MM.1S (cell line): ENCODE data around the gene PDGFA.

Source experiments
- DNase-seq: peaks from one replicate; pipeline ENCODE4 v3.0.0-alpha.2; 2015
- H2AFZ ChIP-seq: fragments of 300-600 bp; sonication (generic); 2 replicates; pipeline ENCODE4 v1.6.0; 2016; ENCODE audit warnings: antibody characterized with exemption, low read length
- H3F3A ChIP-seq: fragments of 300-600 bp; sonication (generic); 2 replicates; pipeline ENCODE4 v1.6.1; 2016; ENCODE audit warnings: mild to moderate bottlenecking, antibody characterized with exemption, low read length, moderate library complexity, mixed read lengths; ENCODE audit not compliant: insufficient read depth
- H3K27ac ChIP-seq: fragments of 300-600 bp; sonication (generic); 2 replicates; pipeline ENCODE4 v1.5.1; 2016; ENCODE audit warnings: mild to moderate bottlenecking, low read length
- H3K27me3 ChIP-seq: fragments of 300-600 bp; sonication (generic); replicated peaks from 2 replicates; pipeline ENCODE4 v1.6.0; 2016; ENCODE audit warnings: low read length; ENCODE audit not compliant: insufficient read depth
- H3K36me3 ChIP-seq: fragments of 300-600 bp; sonication (generic); replicated peaks from 2 replicates; pipeline ENCODE4 v1.6.1; 2016; ENCODE audit warnings: mild to moderate bottlenecking, low read length, mixed read lengths; ENCODE audit not compliant: insufficient read depth
- H3K4me1 ChIP-seq: fragments of 300-600 bp; sonication (generic); 2 replicates; pipeline ENCODE4 v1.6.1; 2016; ENCODE audit warnings: low read length, mixed read lengths
- H3K4me2 ChIP-seq: fragments of 300-600 bp; sonication (generic); 2 replicates; pipeline ENCODE4 v1.6.0; 2016; ENCODE audit warnings: low read depth, low read length
- H3K4me3 ChIP-seq: fragments of 300-600 bp; sonication (generic); 2 replicates; pipeline ENCODE4 v1.5.1; 2016; ENCODE audit warnings: low read length, mixed read lengths
- H3K79me2 ChIP-seq: fragments of 300-600 bp; sonication (generic); 2 replicates; pipeline ENCODE4 v1.6.1; 2016; ENCODE audit warnings: mixed run types, low read length, mixed read lengths
- H3K9ac ChIP-seq: fragments of 300-600 bp; sonication (generic); 2 replicates; pipeline ENCODE4 v1.6.1; 2016; ENCODE audit warnings: low read length, mixed read lengths
- H3K9me2 ChIP-seq: fragments of 300-600 bp; sonication (generic); replicated peaks from 2 replicates; pipeline ENCODE4 v1.6.1; 2016; ENCODE audit warnings: mild to moderate bottlenecking, low read length, mixed read lengths; ENCODE audit not compliant: insufficient read depth
- H3K9me3 ChIP-seq: fragments of 300-600 bp; sonication (generic); replicated peaks from 2 replicates; pipeline ENCODE4 v1.6.1; 2016; ENCODE audit warnings: mild to moderate bottlenecking, low read length, mixed read lengths; ENCODE audit not compliant: insufficient read depth
- H4K20me1 ChIP-seq: fragments of 300-600 bp; sonication (generic); 2 replicates; pipeline ENCODE4 v1.6.1; 2016; ENCODE audit warnings: mild to moderate bottlenecking, low read length, moderate library complexity, mixed read lengths; ENCODE audit not compliant: insufficient read depth
- EZH2 ChIP-seq: fragments of 300-600 bp; sonication (generic); optimal IDR thresholded peaks from 2 replicates; pipeline ENCODE3; 2017; ENCODE audit warnings: low read depth, mild to moderate bottlenecking, antibody characterized with exemption, low read length, mixed read lengths
- EZH2phosphoT487 ChIP-seq: fragments of 300-600 bp; sonication (generic); IDR thresholded peaks from 2 replicates; pipeline ENCODE4 v1.6.1; 2018; ENCODE audit warnings: antibody characterized with exemption, low read length
- TF ChIP-seq, protein P1 (sequence below): fragments of 300-600 bp; sonication (generic); IDR thresholded peaks from 2 replicates; pipeline ENCODE4 v1.5.1; 2016; ENCODE audit warnings: antibody characterized with exemption, low read length, mixed read lengths

The PDGFA gene

GRCh38 chr7:477626-478220 is 41.9 kb downstream of the PDGFA start:
- Histone ChIP-seq H3K36me3 (no peaks in the 10 kb centered on the region), H3F3A (no peaks in the 10 kb centered on the region), H3K9me2 (no peaks in the 10 kb centered on the region), H3K4me3 (no peak overlapping the region), H3K9me3 (no peaks in the 10 kb centered on the region), H3K27me3 (no peaks in the 10 kb centered on the region), H3K79me2 (no peaks in the 10 kb centered on the region), H2AFZ (no peak overlapping the region), H4K20me1 (no peaks in the 10 kb centered on the region), H3K9ac (no peak overlapping the region), H3K4me1 (no peaks in the 10 kb centered on the region), H3K4me2 (no peak overlapping the region), H3K27ac (no peak overlapping the region)
- TF ChIP-seq, protein P1, sequence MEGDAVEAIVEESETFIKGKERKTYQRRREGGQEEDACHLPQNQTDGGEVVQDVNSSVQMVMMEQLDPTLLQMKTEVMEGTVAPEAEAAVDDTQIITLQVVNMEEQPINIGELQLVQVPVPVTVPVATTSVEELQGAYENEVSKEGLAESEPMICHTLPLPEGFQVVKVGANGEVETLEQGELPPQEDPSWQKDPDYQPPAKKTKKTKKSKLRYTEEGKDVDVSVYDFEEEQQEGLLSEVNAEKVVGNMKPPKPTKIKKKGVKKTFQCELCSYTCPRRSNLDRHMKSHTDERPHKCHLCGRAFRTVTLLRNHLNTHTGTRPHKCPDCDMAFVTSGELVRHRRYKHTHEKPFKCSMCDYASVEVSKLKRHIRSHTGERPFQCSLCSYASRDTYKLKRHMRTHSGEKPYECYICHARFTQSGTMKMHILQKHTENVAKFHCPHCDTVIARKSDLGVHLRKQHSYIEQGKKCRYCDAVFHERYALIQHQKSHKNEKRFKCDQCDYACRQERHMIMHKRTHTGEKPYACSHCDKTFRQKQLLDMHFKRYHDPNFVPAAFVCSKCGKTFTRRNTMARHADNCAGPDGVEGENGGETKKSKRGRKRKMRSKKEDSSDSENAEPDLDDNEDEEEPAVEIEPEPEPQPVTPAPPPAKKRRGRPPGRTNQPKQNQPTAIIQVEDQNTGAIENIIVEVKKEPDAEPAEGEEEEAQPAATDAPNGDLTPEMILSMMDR, result no peak
- TF ChIP-seq EZH2phosphoT487, result no peak
- TF ChIP-seq EZH2, result no peak
- no peak for DNase-seq

DNA sequence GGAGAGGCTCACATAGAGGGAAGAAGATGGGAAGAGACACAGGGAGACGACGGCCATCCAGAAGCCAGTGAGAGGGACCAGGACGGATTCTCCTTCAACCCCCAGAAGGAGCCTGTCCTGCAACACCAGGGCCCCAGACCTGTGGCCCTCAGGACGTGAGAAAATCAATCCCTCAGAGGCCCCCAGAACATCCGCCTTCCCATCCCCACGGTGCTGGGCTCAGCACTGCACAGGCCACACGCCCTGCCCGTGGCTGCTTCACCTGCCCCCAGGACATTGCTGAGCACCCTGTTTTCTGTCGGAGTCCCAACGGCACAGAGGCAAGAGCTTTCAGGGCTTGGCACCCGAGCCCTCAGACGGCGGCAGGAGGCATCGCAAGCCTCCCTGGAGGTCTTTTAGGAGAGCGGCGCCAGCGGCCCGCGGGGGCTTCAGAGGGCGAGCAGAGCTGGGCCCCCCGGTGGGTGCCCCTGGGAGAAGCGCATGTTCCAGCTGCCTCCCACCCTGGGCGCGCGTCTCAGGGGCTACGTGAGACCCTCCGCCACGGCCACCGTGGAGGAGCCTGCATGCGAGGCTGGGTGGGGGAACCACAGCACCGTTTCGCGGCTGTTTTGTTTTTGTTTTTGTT is 42.8 kb downstream of the PDGFA start:
- H3K9me3 ChIP-seq, result no peaks in the 10 kb centered on the region

GRCh38 chr7:475951-476441 is 43.6 kb downstream of the PDGFA start:
- H3K79me2 ChIP-seq, result no peaks in the 10 kb centered on the region
- H3K9ac ChIP-seq, result no peak overlapping the region
- no peaks in the 10 kb centered on the region for H3K9me3 ChIP-seq
- H3K27me3 ChIP-seq, result no peaks in the 10 kb centered on the region
- H4K20me1 ChIP-seq, result no peaks in the 10 kb centered on the region
- no peaks in the 10 kb centered on the region for H3F3A ChIP-seq
- H3K27ac ChIP-seq, result no peak overlapping the region
- H3K4me3 ChIP-seq, result no peak overlapping the region
- H3K36me3 ChIP-seq, result no peaks in the 10 kb centered on the region
- H2AFZ ChIP-seq, result no peak overlapping the region
- no peak overlapping the region for H3K4me2 ChIP-seq
- H3K9me2 ChIP-seq, result no peaks in the 10 kb centered on the region
- TF ChIP-seq EZH2phosphoT487, result no peak
- DNase-seq, result no peak
- H3K4me1 ChIP-seq, result no peaks in the 10 kb centered on the region

More for the DNA sequence above, 42.8 kb downstream of the PDGFA start:
- DNase-seq, result no peak
- TF ChIP-seq, protein P1, result no peak
- TF ChIP-seq EZH2phosphoT487 (no peak), EZH2 (no peak)
- Histone ChIP-seq H3K4me1 (no peaks in the 10 kb centered on the region), H3K9ac (no peak overlapping the region), H3K4me2 (no peak overlapping the region), H4K20me1 (no peaks in the 10 kb centered on the region), H3K4me3 (no peak overlapping the region), H3K36me3 (no peaks in the 10 kb centered on the region), H3F3A (no peaks in the 10 kb centered on the region), H3K27ac (no peak overlapping the region), H3K9me2 (no peaks in the 10 kb centered on the region), H2AFZ (no peak overlapping the region), H3K27me3 (no peaks in the 10 kb centered on the region), H3K79me2 (no peaks in the 10 kb centered on the region)

DNA sequence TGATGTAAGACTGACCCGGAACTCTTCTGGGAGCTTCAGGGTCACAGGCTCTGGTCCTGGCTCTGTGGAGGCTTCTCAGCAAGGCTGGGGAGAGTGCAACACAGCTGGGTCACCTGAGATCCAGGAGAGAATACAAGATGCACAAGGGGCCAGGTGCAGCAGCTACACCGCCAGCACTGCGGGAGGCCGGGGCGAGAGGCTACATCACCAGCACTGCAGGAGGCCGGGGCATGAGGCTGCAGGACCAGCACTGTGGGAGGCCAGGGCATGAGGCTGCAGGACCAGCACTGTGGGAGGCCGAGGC is 44.3 kb downstream of the PDGFA start:
- no peak overlapping the region for H3K27ac ChIP-seq
- H3K4me2 ChIP-seq, result no peak overlapping the region
- no peaks in the 10 kb centered on the region for H3K4me1 ChIP-seq
- H3F3A ChIP-seq, result no peaks in the 10 kb centered on the region
- no peaks in the 10 kb centered on the region for H4K20me1 ChIP-seq
- H3K9me2 ChIP-seq, result no peaks in the 10 kb centered on the region
- no peaks in the 10 kb centered on the region for H3K27me3 ChIP-seq
- no peak overlapping the region for H3K4me3 ChIP-seq
- TF ChIP-seq EZH2phosphoT487 (no peak), EZH2 (no peak)
- TF ChIP-seq, protein P1, result no peak
- H3K36me3 ChIP-seq, result no peaks in the 10 kb centered on the region
- H2AFZ ChIP-seq, result no peak overlapping the region
- no peaks in the 10 kb centered on the region for H3K9me3 ChIP-seq
- DNase-seq, result no peak
- no peaks in the 10 kb centered on the region for H3K79me2 ChIP-seq
- no peak overlapping the region for H3K9ac ChIP-seq
